ENCODE measurements around the gene FHOD3. TPM values are rescaled to one million over a fixed set of nuclear protein-coding genes. Genes with fewer than 3 reads are reported as not detected.

FHOD3 gene
- total RNA-seq, 1 experiment from 2014 or later: 2.9 TPM

GRCh38 chr18:36399055-36399454, 101.5 kb downstream of the FHOD3 start:
- Mint-ChIP-seq H3K9me3 (ENCODE audit: low read depth, unreplicated experiment) (peaks cover 5% of the 10 kb centered on the region), H3K36me3 (ENCODE audit: insufficient read depth, unreplicated experiment) (no peaks in the 10 kb centered on the region), H3K4me3 (ENCODE audit: low read depth, unreplicated experiment) (no peak overlapping the region), H3K27me3 (ENCODE audit: unreplicated experiment) (peaks cover 20% of the 10 kb centered on the region), H3K27ac (ENCODE audit: unreplicated experiment) (no peak overlapping the region), H3K4me1 (ENCODE audit: low read depth, unreplicated experiment) (no peaks in the 10 kb centered on the region)
- no TSS peak for BruUV-seq (replicated peaks)
- CTCF ChIA-PET: interaction anchor here (0.5 kb wide), 1 partner anchor 166 kb away, joined by 3 read pairs; no protein-coding TSS in a partner anchor
- TF ChIP-seq CTCF (IDR thresholded peaks at IDR 0.05; ENCODE audit: unreplicated experiment): no peak
- no peak for DNase-seq
- intact Hi-C loops (cut with micrococcal nuclease; ENCODE audit: unreplicated experiment): no loop called here

GRCh38 chr18:36401462-36401861, 103.9 kb downstream of the FHOD3 start:
- peaks cover 3% of the 10 kb centered on the region for H3K9me3 Mint-ChIP-seq (ENCODE audit: low read depth, unreplicated experiment)

GRCh38 chr18:36402765-36403396, 105.4 kb downstream of the FHOD3 start:
- BruUV-seq (replicated peaks): no TSS peak
- Mint-ChIP-seq H3K27me3 (ENCODE audit: unreplicated experiment) (no peaks in the 10 kb centered on the region), H3K9me3 (ENCODE audit: low read depth, unreplicated experiment) (peaks cover 3% of the 10 kb centered on the region), H3K4me1 (ENCODE audit: low read depth, unreplicated experiment) (no peaks in the 10 kb centered on the region), H3K27ac (ENCODE audit: unreplicated experiment) (no peak overlapping the region), H3K4me3 (ENCODE audit: low read depth, unreplicated experiment) (no peak overlapping the region), H3K36me3 (ENCODE audit: insufficient read depth, unreplicated experiment) (no peaks in the 10 kb centered on the region)
- TF ChIP-seq CTCF (IDR thresholded peaks at IDR 0.05; ENCODE audit: unreplicated experiment): no peak
- CTCF ChIA-PET: no interaction called here
- no peak for DNase-seq
- intact Hi-C loops (cut with micrococcal nuclease; ENCODE audit: unreplicated experiment): no loop called here

More at GRCh38 chr18:36401462-36401861, 103.9 kb downstream of the FHOD3 start:
- no TSS peak for BruUV-seq (replicated peaks)
- Mint-ChIP-seq H3K36me3 (ENCODE audit: insufficient read depth, unreplicated experiment) (no peaks in the 10 kb centered on the region), H3K4me3 (ENCODE audit: low read depth, unreplicated experiment) (no peak overlapping the region), H3K4me1 (ENCODE audit: low read depth, unreplicated experiment) (no peaks in the 10 kb centered on the region), H3K27me3 (ENCODE audit: unreplicated experiment) (peaks cover 13% of the 10 kb centered on the region), H3K27ac (ENCODE audit: unreplicated experiment) (no peak overlapping the region)
- intact Hi-C loops (cut with micrococcal nuclease; ENCODE audit: unreplicated experiment): no loop called here
- TF ChIP-seq CTCF (IDR thresholded peaks at IDR 0.05; ENCODE audit: unreplicated experiment): no peak
- DNase-seq: no peak
- CTCF ChIA-PET: no interaction called here

- H3K4me3 Mint-ChIP-seq (ENCODE audit: low read depth, unreplicated experiment): no peak overlapping the region
Measured at GRCh38 chr18:36403896-36404820, 106.6 kb downstream of the FHOD3 start.

More at GRCh38 chr18:36403896-36404820, 106.6 kb downstream of the FHOD3 start:
- BruUV-seq (replicated peaks): no TSS peak
- Mint-ChIP-seq H3K4me1 (ENCODE audit: low read depth, unreplicated experiment) (no peaks in the 10 kb centered on the region), H3K27me3 (ENCODE audit: unreplicated experiment) (no peaks in the 10 kb centered on the region), H3K27ac (ENCODE audit: unreplicated experiment) (no peak overlapping the region), H3K36me3 (ENCODE audit: insufficient read depth, unreplicated experiment) (no peaks in the 10 kb centered on the region), H3K9me3 (ENCODE audit: low read depth, unreplicated experiment) (peaks cover 3% of the 10 kb centered on the region)
- TF ChIP-seq CTCF (IDR thresholded peaks at IDR 0.05; ENCODE audit: unreplicated experiment): no peak
- CTCF ChIA-PET: no interaction called here
- DNase-seq: no peak
- intact Hi-C loops (cut with micrococcal nuclease; ENCODE audit: unreplicated experiment): no loop called here
